Skeletal muscle cell (primary cell): Measurements from ENCODE around the gene UBALD1.

ENCODE experiments used
- DNase-seq: peaks from one replicate; pipeline ENCODE4 v3.0.0-alpha.2; 2010; ENCODE audit warnings: low read depth
- H3K4me3 ChIP-seq: 2 replicates; pipeline ENCODE4 v1.5.1; 2011; ENCODE audit warnings: low read depth, mild to moderate bottlenecking, control low read depth, low read length, moderate library complexity

UBALD1 gene

GRCh38 chr16:4618645-4619418 is 4.1 kb upstream of the UBALD1 start:
- H3K4me3 ChIP-seq: no peak overlapping the region
- DNase-seq: no peak

DNA sequence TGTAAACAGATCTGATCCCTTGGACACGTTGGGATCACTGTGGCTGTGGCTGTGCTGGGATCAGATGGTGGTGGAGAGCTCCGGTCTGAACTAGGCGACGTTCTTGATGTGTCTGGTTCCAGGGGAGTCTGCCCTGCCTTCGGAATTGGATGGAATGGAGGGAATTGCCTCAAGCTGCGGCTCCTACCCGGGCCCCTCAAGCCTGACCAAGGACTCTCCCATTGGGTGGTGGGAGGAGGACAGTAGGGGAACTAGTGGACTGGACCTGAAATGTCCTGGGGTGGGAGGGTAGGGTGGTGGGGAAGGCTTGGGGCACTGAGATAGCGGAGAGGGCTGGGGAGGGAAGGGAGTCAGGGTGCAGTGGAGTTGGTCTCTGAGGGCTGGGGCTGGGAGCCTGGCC is 3.2 kb upstream of the UBALD1 start:
- no peak overlapping the region for H3K4me3 ChIP-seq
- no peak for DNase-seq

DNA sequence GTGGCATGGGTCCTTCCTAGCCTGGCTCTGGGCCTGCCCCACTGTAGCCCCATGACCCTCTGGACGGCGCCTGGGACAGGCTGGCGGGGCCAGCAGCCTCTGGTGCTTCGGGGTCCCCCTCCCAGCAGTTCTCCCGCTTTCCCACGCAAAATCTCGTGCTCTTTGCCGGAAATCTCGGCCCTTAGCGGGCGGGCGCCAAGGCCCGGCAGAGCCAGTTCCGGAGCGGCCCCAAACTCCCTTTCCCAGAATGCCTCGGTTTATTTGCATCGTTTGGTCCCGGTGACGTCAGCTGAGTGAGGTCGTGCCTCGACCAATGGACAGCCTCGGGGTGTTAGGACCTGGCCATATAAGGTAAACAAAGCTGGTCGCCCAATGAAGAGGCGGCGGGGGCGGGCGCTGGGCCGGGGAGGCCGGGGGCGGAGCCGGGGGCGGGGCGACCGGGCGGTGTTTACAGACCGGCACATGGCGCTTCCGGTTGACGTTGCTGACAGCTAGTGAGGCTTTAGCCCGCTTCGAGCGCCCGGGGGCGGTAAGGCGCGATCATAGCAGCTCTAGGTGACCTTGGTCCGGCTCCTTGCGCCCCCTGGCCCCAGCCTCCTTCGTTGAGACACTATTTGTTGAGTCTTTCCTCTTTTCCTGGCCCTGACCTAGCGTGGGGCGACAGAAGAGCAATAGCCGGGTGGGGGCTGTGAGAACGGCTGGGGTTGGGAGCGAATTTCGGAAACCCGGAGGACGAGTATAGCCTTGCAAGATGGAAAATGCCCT is 1.5 kb upstream of the UBALD1 start:
- peak; percentile 98 for DNase-seq
- peak overlapping the region; percentile 59 for H3K4me3 ChIP-seq

- peak overlapping the region; percentile 74 for H3K4me3 ChIP-seq
- DNase-seq: no peak
Observed at GRCh38 chr16:4615384-4616046, 827 bp upstream of the UBALD1 start.

DNA sequence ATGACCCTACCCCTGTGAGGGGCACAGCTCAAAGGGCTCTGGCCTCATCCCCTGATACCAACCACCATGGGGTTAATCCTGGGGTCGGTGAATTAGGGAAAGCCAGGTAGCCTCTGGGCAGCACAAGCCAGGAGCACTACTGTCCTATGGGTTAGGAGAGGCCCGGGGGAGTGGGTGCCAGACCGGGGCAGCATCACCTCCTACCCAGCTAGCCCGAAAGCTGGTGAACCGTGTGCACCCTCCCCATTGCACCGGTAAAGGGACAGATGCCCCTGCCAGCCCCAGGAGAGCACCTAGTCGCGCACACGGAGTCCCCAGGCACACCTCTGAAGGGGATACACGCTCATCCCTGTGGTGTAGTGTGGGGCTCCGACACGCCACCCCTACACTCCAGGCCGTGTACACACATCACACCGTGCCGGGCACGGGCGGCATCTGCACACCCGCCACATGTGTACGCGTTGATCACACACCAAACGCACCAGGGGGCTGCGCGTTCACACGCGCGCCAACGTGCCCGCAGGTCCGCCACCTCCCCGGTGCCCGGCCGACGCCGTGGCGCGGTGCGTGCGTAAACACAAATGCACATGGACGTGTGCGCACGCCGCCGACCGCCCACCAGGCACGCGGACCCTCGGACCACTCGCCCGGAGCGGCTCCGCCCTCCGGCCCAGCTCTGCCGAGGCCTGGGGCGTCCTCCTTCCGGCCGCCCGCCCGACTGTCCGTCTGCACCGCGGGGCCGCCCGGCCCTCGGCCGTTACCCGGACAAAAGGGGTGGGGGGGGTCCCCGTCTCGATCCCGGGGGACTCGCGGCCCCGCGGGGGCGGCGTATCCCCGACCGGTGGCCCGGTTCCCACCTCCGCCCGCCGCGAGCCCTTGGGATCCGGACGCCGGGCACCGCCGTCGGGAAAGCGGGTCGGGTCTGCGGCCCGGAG is 785 bp downstream of the UBALD1 start:
- peak; percentile 12 for DNase-seq
- H3K4me3 ChIP-seq: peak overlapping the region; percentile 74

GRCh38 chr16:4612977-4613635 is 1.6 kb downstream of the UBALD1 start:
- no peak for DNase-seq
- H3K4me3 ChIP-seq: peak overlapping the region; percentile 74

DNA sequence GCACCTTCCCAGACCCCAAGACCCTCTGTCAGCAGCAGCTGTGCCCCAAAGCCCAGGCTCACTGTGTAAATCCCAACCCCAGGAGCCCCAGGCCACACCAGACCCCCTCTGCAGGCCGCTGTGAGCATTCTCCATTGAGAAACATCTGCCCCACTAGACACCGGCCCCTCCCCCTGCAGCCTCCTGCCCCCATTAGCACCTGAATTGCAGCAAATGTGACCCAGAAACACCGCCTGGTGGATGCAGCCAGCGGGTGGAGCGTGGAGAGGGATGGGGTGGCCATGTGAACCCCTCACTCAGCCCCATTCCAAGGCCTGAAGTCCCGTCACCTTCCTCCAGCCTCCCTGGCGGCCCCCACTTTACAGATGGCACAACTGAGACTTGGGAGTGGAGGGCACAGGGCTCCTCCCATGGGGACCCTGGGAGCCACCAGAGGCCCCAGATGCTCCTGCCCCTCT is 2.2 kb downstream of the UBALD1 start:
- DNase-seq: no peak
- H3K4me3 ChIP-seq: no peak overlapping the region

DNA sequence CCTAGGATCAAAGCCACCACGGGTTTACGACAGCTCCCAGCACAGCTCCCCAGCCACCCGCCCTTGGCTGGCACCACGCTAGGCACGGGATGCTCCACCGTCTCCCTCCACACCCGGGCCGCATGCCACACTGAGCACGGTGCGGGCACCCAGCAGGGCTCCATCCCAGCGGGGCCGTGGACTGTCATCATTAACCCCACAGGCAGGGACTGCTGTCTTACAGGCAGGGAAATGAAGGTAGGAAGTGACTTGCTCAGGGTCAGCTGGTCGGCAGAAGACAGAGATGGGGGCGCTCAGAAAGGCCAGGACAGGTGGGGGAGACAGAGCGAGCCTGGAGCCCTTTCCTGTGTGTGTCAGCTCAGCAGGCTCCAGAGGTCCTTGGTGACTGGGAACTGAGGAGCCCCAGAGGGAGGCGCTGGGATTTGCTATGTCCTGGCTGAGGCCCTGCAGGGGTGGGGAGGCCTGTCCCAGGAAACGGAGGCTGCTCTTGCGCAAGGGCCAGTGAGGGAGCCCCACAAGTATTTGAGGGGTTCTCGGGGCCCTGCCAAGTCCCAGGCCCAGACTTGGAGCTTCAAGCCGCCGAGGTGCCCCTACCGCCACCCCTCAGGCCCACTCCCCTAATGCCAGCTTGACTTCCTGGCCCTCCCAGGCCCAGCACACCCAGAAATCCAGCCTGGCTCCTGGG is 3.2 kb downstream of the UBALD1 start:
- no peak for DNase-seq
- no peak overlapping the region for H3K4me3 ChIP-seq

GRCh38 chr16:4610011-4611005 is 4.4 kb downstream of the UBALD1 start:
- H3K4me3 ChIP-seq: no peak overlapping the region
- DNase-seq: no peak

DNA sequence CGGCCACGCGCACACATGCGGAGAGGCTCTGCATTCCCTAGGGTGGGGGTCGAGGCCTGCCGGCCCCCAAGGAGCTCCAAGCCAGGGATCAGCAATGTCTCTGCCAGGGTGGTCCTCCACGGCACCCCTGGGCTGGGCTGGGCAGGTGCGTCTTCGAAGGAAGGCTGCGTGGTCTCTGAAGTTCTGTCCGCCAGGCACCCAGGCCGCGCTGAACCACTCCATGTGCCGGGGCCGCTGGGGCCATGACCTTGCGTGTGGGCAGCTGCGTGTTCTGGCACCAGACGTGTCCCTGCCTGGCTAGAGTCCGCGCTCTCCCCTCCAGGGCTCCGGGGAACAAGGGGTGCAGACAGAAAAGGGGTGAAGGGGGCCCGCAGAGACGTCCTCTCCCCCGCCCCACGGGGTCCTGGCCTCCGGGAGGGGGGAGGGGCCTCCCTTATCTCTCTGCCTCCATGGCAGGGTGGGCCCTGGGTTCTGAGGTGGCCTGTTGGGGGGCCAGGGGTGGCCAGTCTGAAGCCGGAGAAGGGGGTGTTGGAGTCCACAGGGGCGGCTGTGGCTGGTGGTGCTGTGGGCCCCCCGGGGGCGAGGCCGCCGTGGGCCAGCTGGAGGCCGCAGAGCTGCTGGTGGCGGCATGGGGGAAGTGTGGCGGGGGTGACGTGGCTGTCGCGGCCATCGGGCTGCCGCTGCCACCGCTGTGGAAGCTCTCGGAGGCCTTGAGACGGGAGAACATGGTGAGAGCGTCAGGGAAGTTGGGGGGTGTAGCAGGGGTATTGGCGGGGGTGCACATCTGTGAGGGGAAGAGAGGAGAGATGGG is 5.3 kb downstream of the UBALD1 start:
- DNase-seq: no peak
- no peak overlapping the region for H3K4me3 ChIP-seq

- no peak for DNase-seq
- H3K4me3 ChIP-seq: no peak overlapping the region
Observed at GRCh38 chr16:4608704-4608980, 6.0 kb downstream of the UBALD1 start.

DNA sequence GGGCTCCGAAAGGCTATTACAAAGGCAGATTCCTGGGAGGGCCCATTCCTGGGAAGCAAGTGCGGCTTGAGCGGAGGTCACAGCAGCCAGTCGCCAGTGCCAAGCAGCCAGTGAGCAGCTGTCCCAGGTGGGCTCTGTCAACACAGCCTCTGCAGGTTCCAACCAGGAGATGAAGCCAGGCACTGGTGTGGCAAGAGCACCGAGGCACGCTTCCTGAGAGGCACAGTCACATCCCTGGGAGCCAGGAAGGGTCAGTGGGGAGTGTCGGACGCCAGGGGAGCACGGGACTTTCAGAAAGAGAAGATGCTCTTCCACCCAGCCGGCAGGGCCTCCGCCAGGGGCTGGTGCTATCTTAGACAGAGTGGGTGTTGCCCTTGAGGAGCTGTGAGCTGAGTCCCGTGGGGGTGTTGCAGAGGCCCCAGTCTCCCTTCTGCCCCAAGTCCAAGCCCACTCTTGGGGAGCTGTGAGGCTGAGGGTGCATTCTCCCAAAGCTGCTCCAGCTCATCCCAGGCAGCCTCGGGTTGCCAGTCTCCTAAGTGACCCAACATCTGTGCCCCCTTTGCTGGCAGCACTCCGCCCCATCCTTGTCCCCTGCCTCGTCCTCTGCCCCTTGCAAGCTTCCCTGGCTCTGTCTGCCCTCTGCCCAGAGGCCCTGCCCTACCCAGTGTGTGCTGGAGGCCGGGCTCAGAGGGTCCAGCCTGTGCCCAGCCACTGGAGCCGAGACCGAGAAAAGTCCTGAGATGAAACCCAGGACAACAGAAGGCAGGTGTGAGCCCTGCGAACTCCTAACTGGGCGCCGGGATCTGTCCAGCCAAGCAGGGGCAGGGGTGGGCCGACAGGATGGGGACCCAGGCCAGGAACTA is 6.6 kb downstream of the UBALD1 start:
- H3K4me3 ChIP-seq: no peak overlapping the region
- DNase-seq: no peak

DNA sequence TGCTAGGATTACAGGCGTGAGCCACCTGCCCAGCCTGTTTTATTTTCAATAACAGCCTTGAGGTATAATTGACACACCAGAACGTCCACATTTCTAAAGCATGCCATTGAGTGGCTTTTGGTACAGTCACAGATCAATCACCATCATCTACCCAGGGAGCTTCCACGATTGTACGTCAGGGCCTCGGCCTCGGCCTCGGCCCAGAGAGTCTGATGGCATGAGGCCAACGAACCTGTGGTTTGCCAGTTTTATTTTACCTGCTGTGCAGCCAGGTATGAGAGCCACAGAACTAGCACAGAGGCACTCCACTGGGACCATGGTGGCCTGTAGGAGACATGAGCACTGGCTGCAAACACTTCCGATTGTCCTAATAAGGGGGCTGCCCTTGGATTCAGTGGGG is 8.3 kb downstream of the UBALD1 start:
- no peak overlapping the region for H3K4me3 ChIP-seq
- DNase-seq: no peak

GRCh38 chr16:4604401-4604800 is 10.3 kb downstream of the UBALD1 start:
- no peak for DNase-seq
- no peak overlapping the region for H3K4me3 ChIP-seq

- no peak overlapping the region for H3K4me3 ChIP-seq
- no peak for DNase-seq
Observed at GRCh38 chr16:4603624-4604170, 11.0 kb downstream of the UBALD1 start.
